Measurements from ENCODE around the gene CHAF1B.

CHAF1B gene

GRCh38 chr21:36429947-36430546 is 44.9 kb downstream of the CHAF1B start (continued):
- TF ChIP-seq, protein P1, sequence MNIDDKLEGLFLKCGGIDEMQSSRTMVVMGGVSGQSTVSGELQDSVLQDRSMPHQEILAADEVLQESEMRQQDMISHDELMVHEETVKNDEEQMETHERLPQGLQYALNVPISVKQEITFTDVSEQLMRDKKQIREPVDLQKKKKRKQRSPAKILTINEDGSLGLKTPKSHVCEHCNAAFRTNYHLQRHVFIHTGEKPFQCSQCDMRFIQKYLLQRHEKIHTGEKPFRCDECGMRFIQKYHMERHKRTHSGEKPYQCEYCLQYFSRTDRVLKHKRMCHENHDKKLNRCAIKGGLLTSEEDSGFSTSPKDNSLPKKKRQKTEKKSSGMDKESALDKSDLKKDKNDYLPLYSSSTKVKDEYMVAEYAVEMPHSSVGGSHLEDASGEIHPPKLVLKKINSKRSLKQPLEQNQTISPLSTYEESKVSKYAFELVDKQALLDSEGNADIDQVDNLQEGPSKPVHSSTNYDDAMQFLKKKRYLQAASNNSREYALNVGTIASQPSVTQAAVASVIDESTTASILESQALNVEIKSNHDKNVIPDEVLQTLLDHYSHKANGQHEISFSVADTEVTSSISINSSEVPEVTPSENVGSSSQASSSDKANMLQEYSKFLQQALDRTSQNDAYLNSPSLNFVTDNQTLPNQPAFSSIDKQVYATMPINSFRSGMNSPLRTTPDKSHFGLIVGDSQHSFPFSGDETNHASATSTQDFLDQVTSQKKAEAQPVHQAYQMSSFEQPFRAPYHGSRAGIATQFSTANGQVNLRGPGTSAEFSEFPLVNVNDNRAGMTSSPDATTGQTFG (tag by site-specific recombination; IDR thresholded peaks at IDR 0.05; ENCODE audit: borderline replicate concordance) = no peak
- TF ChIP-seq ZNF335 (tag by site-specific recombination; conservative IDR thresholded peaks at IDR 0.05) (no peak), ZNF248 (tag by site-specific recombination; IDR thresholded peaks at IDR 0.05) (no peak), ZFHX2 (tag by site-specific recombination; conservative IDR thresholded peaks at IDR 0.05) (peak; percentile 51), ZNF473 (tag by site-specific recombination; IDR thresholded peaks at IDR 0.05) (no peak), PRDM10 (tag by site-specific recombination; IDR thresholded peaks at IDR 0.05) (peak; percentile 68), ZBTB11 (tag by site-specific recombination; conservative IDR thresholded peaks at IDR 0.05; ENCODE audit: low read depth) (no peak), ZNF837 (tag by site-specific recombination; IDR thresholded peaks at IDR 0.05) (no peak), RBAK (tag by site-specific recombination; IDR thresholded peaks at IDR 0.05) (no peak), ZNF274 (IDR thresholded peaks at IDR 0.05; ENCODE audit: low read length) (no peak), ZNF274 (tag by site-specific recombination; IDR thresholded peaks at IDR 0.05; ENCODE audit: borderline replicate concordance) (no peak), ZBTB44 (tag by site-specific recombination; IDR thresholded peaks at IDR 0.05) (0 out of 2 replicates have a peak, but pooled peaks have one; percentile 17), HOXA7 (CRISPR knock-in tag; IDR thresholded peaks at IDR 0.05; ENCODE audit: borderline replicate concordance) (no peak), ZNF174 (tag by site-specific recombination; IDR thresholded peaks at IDR 0.05) (no peak), ZNF596 (tag by site-specific recombination; IDR thresholded peaks at IDR 0.05) (no peak), WT1 (tag by site-specific recombination; IDR thresholded peaks at IDR 0.05) (peak; percentile 64), ZNF10 (tag by site-specific recombination; IDR thresholded peaks at IDR 0.05) (peak; percentile 80), KLF7 (tag by site-specific recombination; IDR thresholded peaks at IDR 0.05; ENCODE audit: borderline replicate concordance) (no peak), ZNF654 (tag by site-specific recombination; IDR thresholded peaks at IDR 0.05; ENCODE audit: low read depth) (no peak)
